GM18867 (cell line): ENCODE results near the gene PAK4.
"Not testable (repeated sequence)": the region's sequence is repeated elsewhere in the genome, so short reads cannot be mapped to it uniquely, and the experiment has no call there.

Source experiments
- ATAC-seq: cut with Tn5 transposase; IDR thresholded peaks from one replicate; pipeline ENCODE4 v1.9.1; 2021; ENCODE audit warnings: mild to moderate bottlenecking, moderate library complexity; ENCODE audit not compliant: unreplicated experiment

PAK4 gene

DNA sequence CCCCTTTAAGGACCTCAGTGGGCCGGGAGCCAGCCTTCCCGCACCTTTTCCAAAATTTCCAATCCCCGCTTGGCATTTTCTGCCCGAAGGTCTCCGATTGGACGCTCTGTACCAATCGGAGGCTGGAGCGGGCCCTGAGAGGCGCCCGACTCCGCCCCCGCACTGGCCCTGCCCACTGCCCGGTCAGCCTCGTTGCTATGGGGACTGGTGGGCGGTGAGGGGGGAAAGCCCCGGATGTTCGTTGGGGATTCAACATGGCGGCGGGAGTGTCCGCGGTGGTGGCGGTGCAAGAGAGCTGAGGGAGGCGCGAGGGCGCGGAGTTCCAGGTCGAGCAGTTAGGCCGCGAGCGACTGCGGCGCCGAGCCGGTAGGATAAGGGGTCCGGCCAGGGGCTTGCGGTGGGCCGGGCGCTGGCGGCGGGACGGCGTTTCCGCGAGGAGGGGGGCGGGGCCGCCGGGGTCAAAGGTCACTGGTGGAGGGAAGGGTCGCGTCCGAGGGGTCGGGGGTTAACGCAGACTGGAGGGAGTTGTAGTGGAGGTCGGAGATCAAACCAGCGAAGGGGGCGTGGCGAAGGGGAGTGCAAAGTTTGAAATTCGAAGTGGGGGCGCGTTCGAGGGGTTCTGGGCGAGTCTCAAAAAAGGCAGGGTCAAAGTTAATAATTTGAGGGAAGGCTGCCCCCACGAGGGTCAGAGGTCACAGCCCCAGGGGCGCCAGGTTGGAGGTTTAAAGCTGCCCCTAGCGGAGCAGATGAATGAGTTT is at the start of gene PAK4:
PAK4 (plus strand) TSS at position 233 of the 758 bp plus-strand sequence. CDS start 43,768 bp downstream, outside the sequence.
- ATAC-seq: peak; percentile 96

DNA sequence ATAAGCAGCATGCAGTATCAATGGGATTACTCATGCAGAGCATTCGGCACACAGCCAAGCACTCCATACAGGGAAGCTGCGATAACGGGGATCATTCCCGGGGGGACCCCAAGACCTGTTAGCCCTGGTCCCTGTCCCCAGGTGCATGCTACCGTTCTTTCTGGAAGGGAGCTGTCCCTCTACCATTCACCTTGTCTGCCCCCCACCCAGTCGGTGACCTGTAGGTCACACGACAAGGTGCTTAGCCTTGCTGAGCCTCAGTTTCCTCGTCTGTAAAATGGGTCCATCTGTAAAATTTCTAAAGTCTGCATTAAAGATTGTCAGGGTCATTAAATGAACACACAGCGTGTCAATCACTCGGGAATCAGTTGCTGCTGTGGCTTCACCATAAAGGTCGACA is 48.3 kb upstream of the PAK4 start:
- ATAC-seq: no peak

DNA sequence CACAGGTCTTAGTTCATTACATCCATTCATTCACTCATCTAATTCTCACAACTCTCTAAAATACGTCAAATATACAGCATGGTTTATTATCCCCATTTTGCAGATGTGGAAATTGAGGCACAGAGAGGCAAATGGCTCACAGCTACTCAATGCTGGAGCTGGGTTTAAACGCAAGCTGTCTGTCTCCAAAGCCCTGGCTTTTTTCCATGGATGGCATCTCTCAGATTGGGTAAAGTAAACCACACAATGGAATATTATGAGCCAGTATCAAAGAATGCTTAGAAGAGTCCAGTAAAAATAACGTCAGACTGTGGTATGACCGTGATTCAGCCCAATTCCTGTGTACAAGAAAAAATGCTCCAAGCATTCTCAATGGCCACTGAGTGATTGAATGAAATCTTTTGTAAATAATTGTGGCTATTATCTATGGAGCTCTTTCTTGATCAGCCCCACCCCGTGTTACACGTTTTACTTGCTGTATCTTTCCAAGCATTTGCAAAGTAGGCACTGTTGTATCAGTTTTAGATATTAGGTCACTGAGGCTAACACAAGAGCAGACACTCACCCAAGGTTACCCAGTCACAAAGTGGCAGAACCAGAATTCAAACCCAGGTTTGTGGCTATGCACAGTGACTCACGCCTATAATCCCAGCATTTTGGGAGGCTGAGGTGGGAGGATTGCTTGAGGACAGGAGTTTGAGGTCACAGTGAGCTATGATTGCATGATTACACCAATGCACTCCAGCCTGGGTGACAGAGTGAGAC is 47.0 kb upstream of the PAK4 start:
- ATAC-seq: no peak

DNA sequence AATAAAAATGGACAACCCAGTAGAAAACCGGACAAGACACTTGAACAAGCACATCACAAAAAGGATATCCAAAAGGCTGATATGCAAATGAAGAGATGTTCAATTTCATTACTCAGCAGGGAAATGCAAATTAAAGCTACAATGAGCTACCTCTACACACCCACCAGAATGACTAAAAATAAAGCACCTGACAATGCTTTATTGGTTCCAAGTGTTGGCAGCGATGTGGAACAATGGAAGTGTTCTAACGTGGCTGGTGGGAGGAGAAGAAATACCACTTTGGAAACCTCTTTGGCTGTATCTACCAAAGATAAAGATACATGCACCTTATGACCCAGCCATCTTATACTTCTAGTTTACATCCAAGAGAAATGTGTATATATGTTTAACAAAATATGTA is 45.2 kb upstream of the PAK4 start:
- no peak for ATAC-seq

DNA sequence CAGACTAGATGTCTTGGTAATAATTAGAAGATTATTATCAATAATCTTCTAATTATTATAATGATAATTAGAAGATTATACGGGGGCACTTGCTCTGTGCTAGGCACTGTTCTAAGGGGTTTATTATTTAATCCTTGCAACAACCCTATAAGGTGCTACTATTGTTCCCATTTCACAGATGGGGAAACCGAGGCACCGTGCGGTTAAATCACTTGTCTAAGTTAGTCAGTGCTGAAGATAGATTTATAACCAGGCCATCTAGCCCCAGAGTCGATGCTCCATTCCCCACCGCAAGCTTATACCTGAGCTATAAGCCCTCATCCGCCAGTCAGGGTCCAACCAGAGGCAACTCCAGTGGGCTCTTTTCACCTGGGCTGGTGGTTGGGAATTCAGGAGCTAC is 43.4 kb upstream of the PAK4 start:
- no peak for ATAC-seq

DNA sequence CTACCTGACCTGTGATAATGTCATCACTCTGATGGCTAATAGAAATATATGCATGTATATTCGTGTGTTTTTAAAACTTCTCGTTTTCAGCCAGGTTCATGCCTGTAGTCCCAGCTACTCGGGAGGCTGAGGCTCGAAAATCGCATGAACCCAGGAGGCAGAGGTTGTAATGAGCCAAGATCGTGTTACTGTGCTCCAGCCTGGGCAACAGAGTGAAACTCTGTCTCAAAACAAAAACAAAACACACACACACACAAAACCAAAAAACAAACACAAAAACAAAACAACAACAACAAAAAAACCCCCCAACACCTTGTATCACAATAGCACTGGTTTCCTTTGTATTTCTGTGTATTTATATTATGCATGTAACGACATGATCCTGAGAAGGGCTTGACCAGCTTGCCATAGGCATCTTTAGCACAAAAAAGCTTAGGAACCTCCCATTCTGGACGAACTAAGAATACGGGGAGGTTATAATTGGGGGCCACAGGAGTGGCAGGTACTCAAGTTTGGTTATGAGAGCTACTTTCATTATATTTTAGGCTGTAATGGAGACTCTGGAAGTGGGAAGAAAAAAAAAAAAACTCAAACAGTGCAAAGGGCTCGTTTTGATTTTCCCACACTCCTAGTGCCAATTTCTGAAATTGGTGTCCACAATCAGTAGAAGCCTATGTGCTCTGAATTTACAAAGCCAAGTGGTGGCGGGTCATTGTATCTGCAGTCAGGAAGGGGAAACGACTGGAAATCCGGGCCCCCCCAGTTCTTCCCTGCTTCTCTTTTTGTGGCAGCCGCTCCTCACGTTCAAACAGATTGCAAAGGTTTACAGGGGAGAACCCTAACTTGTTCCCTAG is 42.6 kb upstream of the PAK4 start:
- ATAC-seq: no peak

DNA sequence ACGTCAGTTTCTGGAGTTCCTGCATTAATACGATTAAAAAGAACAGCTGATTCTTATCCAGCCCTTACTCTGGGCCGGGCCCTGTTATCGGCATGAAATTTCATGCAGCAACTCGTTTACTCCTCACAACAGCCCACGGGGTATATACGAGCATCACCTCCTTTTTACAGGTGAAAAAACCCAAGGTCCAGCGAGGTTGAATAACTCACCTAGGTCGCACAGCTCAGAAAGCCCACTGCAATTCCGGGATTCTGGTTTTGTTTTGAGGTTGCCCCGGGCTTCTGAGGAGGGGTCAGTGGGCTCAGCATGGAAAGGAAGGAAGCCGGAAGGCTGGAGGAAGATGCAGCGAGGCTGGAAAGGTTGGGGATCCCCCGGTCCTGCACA is 42.0 kb upstream of the PAK4 start:
- ATAC-seq: no peak

DNA sequence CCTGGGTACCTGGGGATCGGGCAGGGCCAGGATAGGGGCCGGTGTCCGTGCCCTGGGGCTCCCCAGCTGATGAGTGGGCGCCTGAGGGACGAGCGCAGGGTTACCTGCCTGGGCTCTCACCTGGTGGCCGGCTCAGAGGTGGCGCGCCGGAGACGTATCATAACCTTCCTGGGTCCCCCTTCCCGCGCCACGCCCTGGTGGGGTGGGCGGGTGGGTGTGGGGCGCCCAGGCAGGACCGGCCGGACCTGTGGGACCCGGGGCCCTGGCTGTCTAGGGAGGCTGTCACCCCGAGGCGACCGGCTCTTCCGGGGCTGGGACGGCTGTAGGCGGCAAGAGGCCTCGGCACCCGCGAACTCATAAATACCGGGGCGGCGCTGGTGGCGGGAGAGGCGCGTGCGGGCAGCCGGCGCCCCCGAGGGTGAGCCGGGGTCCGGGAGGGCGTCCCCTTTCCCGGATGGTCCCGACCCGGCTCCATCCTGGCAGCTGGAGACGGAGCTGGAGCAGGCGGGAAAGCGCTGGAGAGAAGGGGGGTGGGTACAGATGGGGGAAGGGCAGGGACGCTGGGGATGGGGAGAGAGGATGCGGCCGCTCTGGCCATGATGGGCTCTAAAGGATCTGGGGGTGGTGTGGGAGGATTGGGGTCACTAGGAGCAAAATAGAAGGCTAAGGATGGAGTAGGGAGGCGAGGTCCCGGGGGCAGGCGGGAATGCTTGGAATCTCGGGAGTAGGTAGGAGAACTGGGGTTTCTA is 41.4 kb upstream of the PAK4 start, which contains the start of gene ACP7:
ACP7 (plus strand) TSS at position 386 of the 749 bp plus-strand sequence. CDS start 902 bp downstream, outside the sequence.
- ATAC-seq: no peak

DNA sequence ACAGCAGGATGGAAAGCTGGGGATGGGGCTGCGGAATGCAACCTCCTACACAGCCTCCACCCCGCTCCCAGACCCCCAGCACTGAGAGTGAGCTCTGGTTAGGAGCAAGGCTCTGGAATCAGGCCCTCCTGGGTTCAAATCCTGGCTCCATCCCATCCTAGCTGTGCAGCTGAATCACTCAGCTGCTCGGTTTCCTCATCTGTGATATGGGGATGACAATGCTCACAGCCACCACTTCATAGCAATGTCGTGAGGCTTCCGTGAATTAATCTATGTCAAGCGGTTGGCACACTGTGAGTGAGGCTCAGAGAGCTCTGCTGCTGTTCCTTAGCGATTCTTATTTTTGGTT is 40.9 kb upstream of the PAK4 start:
- ATAC-seq: no peak

DNA sequence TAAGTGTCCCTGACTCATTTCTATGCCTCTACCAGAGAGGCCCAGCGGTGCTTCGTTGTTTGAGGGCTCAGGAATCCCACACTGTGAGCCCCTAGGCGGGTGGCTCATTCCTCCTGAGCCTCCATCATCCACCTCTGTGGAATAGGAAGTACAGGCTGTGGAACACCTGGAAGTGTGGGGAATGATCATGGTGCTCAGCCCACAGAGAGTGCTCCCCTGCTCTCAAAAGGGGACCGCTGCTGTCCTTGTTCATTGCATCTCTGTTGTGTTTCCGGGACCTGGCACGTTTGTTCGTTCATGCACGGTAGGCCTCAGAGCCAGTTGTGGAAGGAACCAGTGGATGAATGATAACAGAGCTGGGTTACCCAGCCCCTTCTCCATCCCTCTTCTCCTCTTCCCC is 40.2 kb upstream of the PAK4 start:
- ATAC-seq: no peak

DNA sequence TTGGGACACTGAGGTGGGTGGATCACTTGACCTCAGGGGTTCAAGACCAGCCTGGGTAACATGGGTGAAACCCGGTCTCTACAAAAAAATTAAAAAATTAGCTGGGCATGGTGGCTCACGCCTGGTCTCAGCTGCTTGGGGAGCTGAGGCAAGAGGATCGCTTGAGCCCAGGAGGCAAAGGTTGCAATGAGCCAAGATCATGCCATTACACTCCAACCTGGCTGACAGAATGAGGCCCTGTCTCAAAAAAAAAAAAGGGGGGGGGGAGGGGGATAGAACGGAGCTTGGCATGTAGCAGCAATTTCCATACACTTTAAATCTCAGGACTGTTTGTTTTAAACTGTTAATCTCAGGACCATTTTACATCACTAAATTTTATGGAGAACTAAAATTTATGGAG is 39.2 kb upstream of the PAK4 start:
- ATAC-seq: no peak

DNA sequence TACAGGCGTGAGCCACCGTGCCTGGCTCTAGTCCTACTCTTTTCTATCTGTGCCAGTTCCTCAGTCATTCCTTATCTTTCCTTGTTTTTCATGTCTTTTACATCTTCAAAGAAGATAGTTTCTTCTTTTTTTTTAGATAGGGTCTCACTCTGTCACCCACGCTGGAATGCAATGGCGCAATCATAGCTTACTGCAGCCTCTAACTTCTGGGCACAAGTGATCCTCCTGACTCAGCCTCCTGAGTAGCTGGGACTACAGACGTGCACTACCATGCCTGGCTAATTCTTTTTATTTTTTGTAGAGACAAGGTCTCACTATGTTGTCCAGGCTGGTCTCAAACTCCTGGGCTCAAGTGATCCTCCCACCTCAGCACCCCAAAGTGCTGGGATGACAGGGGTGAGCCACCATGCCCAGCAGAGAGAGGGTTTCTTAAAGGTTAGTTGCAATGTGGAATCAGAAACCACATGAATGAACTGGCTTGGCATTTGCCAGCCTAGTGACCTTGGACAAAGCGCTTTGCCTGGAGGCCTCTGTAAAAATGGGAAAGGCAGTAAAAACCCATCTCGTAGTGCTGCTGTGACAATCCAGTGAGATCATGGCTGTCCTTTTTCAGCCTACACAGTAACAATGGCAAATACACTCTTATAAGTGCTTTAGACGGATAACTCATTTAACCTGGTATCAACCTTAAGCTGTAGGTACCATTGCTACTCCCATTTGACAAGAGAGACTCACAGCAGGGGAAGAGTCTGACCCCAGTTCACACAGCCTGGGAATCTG is 37.5 kb upstream of the PAK4 start:
- ATAC-seq: no peak

DNA sequence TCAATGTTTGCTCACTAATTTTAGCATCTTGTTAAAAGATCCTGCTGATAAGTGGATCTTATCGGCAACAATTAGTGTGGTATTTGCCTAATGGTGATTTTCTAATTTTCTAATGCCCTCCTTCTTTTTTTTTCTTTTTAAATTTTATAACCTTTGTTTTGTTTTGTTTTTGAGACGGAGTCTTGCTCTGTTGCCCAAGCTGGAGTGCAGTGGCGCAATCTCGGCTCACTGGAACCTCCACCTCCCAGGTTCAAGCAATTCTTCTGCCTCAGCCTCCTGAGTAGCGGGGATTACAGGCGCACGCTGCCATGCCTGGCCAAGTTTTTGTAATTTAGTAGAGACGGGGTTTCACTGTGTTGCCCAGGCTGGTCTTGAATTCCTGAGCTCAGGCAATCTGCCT is 35.6 kb upstream of the PAK4 start:
- not testable (repeated sequence) for ATAC-seq

DNA sequence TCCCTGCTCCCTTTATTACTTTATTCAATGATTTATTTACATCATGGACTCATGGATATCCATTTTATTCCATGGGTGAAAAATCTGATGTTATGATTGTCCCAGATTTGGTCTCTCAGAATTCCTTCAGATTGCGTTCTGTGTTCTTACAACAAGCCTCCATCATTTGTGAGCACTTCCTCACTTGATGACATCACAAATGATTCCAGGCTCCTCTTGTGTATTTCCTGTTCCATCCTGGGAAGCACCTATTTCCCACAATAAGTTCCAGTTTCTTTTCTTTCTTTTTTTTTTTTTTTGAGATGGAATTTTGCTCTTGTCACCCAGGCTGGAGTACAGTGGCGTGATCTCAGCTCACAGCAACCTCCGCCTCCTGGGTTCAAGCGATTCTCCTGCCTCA is 34.7 kb upstream of the PAK4 start:
- no peak for ATAC-seq

DNA sequence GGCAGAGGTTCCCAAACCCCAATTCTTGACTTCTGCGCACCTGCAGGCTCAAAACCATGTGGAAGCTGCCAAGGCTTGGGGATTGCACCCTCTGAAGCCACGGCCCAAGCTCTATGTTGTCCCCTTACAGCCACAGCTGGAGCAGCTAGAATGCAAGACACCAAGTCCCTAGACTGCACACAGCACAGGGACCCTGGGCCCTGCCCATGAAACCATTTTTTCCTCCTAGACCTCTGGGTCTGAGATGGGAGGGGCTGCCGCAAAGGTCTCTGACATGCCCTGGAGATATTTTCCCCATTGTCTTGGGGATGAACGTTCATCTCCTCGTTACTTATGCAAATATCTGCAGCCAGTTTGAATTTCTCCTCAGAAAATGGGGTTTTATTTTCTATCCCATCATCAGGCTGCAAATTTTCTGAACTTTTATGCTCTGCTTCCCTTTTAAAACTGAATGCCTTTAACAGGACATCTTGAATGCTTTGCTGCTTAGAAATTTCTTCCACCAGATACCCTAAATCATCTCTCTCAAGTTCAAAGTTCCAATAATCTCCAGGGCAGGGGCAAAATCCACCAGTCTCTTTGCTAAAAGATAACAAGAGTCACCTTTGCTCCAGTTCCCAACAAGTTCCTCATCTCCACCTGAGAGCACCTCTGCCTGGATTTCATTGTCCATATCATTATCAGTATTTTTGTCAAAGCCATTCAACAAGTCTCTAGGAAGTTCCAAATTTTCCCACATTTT is 29.6 kb upstream of the PAK4 start:
- not testable (repeated sequence) for ATAC-seq

DNA sequence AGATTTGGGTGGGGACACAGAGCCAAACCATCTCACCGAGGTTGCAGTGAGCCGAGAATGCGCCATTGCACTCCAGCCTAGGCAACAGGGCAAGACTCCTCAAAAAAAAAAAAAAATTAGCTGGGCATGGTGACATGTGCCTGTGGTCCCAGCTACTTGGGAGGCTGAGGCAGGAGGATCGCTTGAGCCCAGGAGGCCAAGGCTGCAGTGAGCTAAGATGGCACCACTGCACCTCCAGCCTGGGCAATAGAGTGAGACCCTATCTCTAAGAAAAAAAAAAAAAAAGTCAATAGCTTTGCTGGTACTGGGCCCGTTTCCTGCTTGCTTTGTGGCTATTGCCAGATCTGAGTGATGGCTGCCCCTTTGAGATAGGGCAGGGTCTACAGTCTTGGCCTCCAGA is 28.3 kb upstream of the PAK4 start:
- ATAC-seq: no peak

DNA sequence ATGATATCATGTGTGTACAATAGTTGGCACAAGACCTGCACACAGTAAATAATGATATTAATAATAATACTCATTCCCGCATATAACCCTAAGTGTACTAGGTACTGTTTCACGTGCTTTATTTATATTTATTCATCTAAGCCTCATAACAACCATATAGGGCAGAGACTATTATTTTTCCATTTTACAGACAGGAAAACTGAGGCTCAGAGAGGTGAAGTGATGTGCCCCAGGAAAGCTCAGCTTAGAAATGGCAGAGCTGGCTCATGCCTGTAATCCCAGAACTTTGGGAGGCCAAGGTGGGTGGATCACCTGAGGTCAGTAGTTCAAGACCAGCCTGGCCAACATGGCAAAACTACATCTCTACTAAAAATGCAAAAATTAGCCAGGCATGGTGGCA is 27.9 kb upstream of the PAK4 start:
- ATAC-seq: no peak

DNA sequence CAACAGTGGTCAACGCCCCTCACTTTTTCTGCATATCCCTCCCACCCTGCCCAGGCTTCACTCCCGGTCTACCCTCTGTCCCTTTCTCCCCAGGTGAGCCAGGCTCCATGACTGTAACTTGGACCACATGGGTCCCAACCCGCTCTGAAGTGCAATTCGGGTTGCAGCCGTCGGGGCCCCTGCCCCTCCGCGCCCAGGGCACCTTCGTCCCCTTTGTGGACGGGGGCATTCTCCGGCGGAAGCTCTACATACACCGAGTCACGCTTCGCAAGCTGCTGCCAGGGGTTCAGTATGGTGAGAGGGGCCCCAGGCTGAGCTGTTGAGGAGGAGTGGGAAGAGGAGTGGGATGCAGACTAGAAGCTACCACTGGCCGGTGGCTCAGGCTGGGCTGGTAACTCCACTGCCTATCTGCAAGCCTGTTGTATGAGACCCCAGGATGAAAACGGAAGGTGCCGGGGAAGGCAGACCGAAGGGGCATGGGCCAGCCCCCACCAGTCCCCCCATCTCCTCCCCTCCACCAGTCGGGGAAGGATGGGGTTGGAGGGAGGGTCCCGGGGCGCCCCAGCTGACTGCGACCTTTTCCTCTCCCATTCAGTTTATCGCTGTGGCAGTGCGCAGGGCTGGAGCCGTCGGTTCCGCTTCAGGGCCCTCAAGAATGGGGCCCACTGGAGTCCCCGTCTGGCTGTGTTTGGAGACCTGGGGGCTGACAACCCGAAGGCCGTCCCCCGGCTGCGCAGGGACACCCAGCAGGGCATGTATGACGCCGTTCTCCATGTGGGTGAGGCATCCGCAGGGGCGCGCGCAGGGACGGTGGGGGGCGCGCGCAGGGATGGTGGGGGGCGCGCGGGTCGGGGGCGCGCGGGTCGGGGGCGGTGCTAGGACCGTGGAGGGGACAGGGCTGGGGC is 27.0 kb upstream of the PAK4 start:
- no peak for ATAC-seq
